GM23338 (cell line): ENCODE data around the gene SMIM30. TPM values are rescaled to one million over a fixed set of nuclear protein-coding genes. Genes with fewer than 3 reads are reported as not detected.
A peak's percentile ranks its signal among the peaks of the same experiment; 100 is the strongest.
"Not testable (repeated sequence)": the region's sequence is repeated elsewhere in the genome, so short reads cannot be mapped to it uniquely, and the experiment has no call there.

Source experiments
- ATAC-seq: fragments of 200-7000 bp; cut with Tn5 transposase; 3 replicates; pipeline ENCODE4 v1.9.1; 2020
- DNase-seq: peaks from one replicate; pipeline ENCODE4 v3.0.0-alpha.2; 2015; ENCODE audit warnings: low spot score
- H2AFZ ChIP-seq: fragments of 200-600 bp; sonication (generic); 2 replicates; pipeline ENCODE4 v1.8.0; 2016; ENCODE audit warnings: antibody characterized with exemption, mild to moderate bottlenecking, moderate library complexity
- H3F3A ChIP-seq: fragments of 200-600 bp; sonication (generic); replicated peaks from 2 replicates; pipeline ENCODE4 v1.8.0; 2017; ENCODE audit warnings: antibody characterized with exemption, mixed run types, low read depth
- H3K27ac ChIP-seq: fragments of 200-600 bp; sonication (generic); 2 replicates; pipeline ENCODE4 v1.6.1; 2016; ENCODE audit warnings: low read depth
- H3K27me3 ChIP-seq: fragments of 200-600 bp; sonication (generic); 2 replicates; pipeline ENCODE4 v1.8.0; 2016; ENCODE audit warnings: mild to moderate bottlenecking, mixed run types, moderate library complexity; ENCODE audit not compliant: insufficient read depth
- H3K36me3 ChIP-seq: fragments of 200-600 bp; sonication (generic); 2 replicates; pipeline ENCODE4 v1.8.0; 2016; ENCODE audit warnings: mild to moderate bottlenecking; ENCODE audit not compliant: insufficient read depth
- H3K4me1 ChIP-seq: fragments of 200-600 bp; sonication (generic); 2 replicates; pipeline ENCODE4 v1.8.0; 2016; ENCODE audit warnings: mild to moderate bottlenecking, moderate library complexity; ENCODE audit not compliant: insufficient read depth
- H3K4me2 ChIP-seq: fragments of 200-600 bp; sonication (generic); 2 replicates; pipeline ENCODE4 v1.7.1; 2017; ENCODE audit warnings: mixed run types
- H3K4me3 ChIP-seq: fragments of 200-600 bp; sonication (generic); 2 replicates; pipeline ENCODE4 v1.6.1; 2016; ENCODE audit warnings: mixed run types
- H3K79me2 ChIP-seq: fragments of 200-600 bp; sonication (generic); replicated peaks from 2 replicates; pipeline ENCODE4 v1.8.0; 2017; ENCODE audit warnings: mild to moderate bottlenecking; ENCODE audit not compliant: insufficient read depth
- H3K9me2 ChIP-seq: fragments of 200-600 bp; sonication (generic); 2 replicates; pipeline ENCODE4 v1.8.0; 2017; ENCODE audit not compliant: insufficient read depth
- H4K20me1 ChIP-seq: fragments of 200-600 bp; sonication (generic); replicated peaks from 2 replicates; pipeline ENCODE4 v1.8.0; 2017; ENCODE audit warnings: mild to moderate bottlenecking; ENCODE audit not compliant: insufficient read depth
- H3K27ac Mint-ChIP-seq: 2 replicates; pipeline ENCODE4 v1.8.0; 2020; ENCODE audit warnings: inconsistent platforms, mild to moderate bottlenecking, moderate library complexity, mixed read lengths
- H3K27me3 Mint-ChIP-seq: 3 replicates; pipeline ENCODE4 v1.8.0; 2022; ENCODE audit warnings: low read depth, mild to moderate bottlenecking, moderate library complexity, mixed read lengths, inconsistent platforms; ENCODE audit not compliant: insufficient read depth, poor library complexity
- H3K36me3 Mint-ChIP-seq: 3 replicates; pipeline ENCODE4 v1.8.0; 2021; ENCODE audit warnings: low read depth, mild to moderate bottlenecking, inconsistent platforms, moderate library complexity, mixed read lengths
- H3K4me1 Mint-ChIP-seq: 3 replicates; pipeline ENCODE4 v1.8.0; 2020; ENCODE audit warnings: mild to moderate bottlenecking, inconsistent platforms, mixed read lengths
- H3K4me3 Mint-ChIP-seq: 3 replicates; pipeline ENCODE4 v1.8.0; 2021; ENCODE audit warnings: moderate library complexity, mild to moderate bottlenecking, inconsistent platforms, mixed read lengths
- H3K9me3 Mint-ChIP-seq: 3 replicates; pipeline ENCODE4 v1.8.0; 2020; ENCODE audit warnings: moderate library complexity, mild to moderate bottlenecking, inconsistent platforms, mixed read lengths
- EZH2phosphoT487 ChIP-seq: fragments of 200-600 bp; sonication (generic); IDR thresholded peaks from one replicate; pipeline ENCODE4 v1.8.1; 2018; ENCODE audit warnings: antibody characterized with exemption; ENCODE audit not compliant: unreplicated experiment
- POLR2AphosphoS5 ChIP-seq: IDR thresholded peaks from 2 replicates; pipeline ENCODE4 v1.6.1; 2016; ENCODE audit warnings: antibody characterized with exemption, low read depth
- ZNF114 ChIP-seq: fragments of 250-450 bp; sonication (Bioruptor Pico); IDR thresholded peaks from 2 replicates; pipeline ENCODE4 v1.5.0; 2020; ENCODE audit warnings: mild to moderate bottlenecking, moderate library complexity
- ZNF331 ChIP-seq: fragments of 250-450 bp; sonication (Bioruptor Pico); IDR thresholded peaks from 2 replicates; pipeline ENCODE4 v1.5.0; 2020; ENCODE audit warnings: low read depth, mild to moderate bottlenecking, moderate library complexity
- polyA plus RNA-seq: library from polyadenylated mRNA; unstranded; fragments of >200 nt; fragmentation: Nextera tagmentation; extraction: Ambion mirVana; gene quantifications from 2 replicates; pipeline ENCODE4 v1.2.1, GENCODE V29; 2016
- total RNA-seq: library from RNA; depleted of rRNA; stranded (reverse); fragments of >200 nt; shearing (Covaris generic); gene quantifications from 2 replicates; pipeline ENCODE4 v1.2.3, GENCODE V29; 2014
- TF ChIP-seq, protein P1 (sequence below): fragments of 250-450 bp; sonication (Bioruptor Pico); IDR thresholded peaks from 2 replicates; pipeline ENCODE4 v1.5.0; 2020; ENCODE audit warnings: mild to moderate bottlenecking, moderate library complexity
- TF ChIP-seq, protein P2 (sequence below): IDR thresholded peaks from one replicate; pipeline ENCODE4 v1.6.1; 2018; ENCODE audit warnings: antibody characterized with exemption; ENCODE audit not compliant: unreplicated experiment
- TF ChIP-seq, protein P3 (sequence below), 2 experiments: fragments of 200-600 bp in 1 of 2; sonication (generic) in 1 of 2; conservative IDR thresholded peaks; 2 replicates each; pipeline versions ENCODE4 v1.5.1 to v1.6.1; 2016 to 2017; ENCODE audit warnings: antibody characterized with exemption in 2 of 2, low read depth in 2 of 2, mild to moderate bottlenecking in 2 of 2, moderate library complexity in 1 of 2

The SMIM30 gene
- total and polyA plus RNA-seq, 2 experiments from 2014 or later: 40.6 to 150 TPM

DNA sequence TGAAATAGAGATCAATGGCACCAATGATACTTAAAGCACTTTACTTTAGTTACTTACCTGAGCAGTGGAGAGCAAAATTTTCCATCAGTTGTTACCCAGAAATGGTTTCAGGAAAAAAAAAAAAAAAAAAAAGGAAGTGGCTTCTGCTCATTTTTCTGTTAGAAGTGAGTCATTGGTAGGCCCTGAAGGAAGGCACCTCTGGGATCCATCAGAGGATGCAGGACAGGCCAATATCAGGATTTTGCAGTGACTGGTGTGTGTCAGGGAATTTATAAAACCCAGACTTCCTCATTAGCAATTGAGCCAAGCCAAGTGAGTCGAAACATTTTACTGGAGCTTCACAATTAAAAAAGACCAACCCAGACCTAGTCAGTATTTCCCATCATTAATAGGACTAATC, 2.3 kb upstream of the SMIM30 start (continued):
- TF ChIP-seq, protein P1, sequence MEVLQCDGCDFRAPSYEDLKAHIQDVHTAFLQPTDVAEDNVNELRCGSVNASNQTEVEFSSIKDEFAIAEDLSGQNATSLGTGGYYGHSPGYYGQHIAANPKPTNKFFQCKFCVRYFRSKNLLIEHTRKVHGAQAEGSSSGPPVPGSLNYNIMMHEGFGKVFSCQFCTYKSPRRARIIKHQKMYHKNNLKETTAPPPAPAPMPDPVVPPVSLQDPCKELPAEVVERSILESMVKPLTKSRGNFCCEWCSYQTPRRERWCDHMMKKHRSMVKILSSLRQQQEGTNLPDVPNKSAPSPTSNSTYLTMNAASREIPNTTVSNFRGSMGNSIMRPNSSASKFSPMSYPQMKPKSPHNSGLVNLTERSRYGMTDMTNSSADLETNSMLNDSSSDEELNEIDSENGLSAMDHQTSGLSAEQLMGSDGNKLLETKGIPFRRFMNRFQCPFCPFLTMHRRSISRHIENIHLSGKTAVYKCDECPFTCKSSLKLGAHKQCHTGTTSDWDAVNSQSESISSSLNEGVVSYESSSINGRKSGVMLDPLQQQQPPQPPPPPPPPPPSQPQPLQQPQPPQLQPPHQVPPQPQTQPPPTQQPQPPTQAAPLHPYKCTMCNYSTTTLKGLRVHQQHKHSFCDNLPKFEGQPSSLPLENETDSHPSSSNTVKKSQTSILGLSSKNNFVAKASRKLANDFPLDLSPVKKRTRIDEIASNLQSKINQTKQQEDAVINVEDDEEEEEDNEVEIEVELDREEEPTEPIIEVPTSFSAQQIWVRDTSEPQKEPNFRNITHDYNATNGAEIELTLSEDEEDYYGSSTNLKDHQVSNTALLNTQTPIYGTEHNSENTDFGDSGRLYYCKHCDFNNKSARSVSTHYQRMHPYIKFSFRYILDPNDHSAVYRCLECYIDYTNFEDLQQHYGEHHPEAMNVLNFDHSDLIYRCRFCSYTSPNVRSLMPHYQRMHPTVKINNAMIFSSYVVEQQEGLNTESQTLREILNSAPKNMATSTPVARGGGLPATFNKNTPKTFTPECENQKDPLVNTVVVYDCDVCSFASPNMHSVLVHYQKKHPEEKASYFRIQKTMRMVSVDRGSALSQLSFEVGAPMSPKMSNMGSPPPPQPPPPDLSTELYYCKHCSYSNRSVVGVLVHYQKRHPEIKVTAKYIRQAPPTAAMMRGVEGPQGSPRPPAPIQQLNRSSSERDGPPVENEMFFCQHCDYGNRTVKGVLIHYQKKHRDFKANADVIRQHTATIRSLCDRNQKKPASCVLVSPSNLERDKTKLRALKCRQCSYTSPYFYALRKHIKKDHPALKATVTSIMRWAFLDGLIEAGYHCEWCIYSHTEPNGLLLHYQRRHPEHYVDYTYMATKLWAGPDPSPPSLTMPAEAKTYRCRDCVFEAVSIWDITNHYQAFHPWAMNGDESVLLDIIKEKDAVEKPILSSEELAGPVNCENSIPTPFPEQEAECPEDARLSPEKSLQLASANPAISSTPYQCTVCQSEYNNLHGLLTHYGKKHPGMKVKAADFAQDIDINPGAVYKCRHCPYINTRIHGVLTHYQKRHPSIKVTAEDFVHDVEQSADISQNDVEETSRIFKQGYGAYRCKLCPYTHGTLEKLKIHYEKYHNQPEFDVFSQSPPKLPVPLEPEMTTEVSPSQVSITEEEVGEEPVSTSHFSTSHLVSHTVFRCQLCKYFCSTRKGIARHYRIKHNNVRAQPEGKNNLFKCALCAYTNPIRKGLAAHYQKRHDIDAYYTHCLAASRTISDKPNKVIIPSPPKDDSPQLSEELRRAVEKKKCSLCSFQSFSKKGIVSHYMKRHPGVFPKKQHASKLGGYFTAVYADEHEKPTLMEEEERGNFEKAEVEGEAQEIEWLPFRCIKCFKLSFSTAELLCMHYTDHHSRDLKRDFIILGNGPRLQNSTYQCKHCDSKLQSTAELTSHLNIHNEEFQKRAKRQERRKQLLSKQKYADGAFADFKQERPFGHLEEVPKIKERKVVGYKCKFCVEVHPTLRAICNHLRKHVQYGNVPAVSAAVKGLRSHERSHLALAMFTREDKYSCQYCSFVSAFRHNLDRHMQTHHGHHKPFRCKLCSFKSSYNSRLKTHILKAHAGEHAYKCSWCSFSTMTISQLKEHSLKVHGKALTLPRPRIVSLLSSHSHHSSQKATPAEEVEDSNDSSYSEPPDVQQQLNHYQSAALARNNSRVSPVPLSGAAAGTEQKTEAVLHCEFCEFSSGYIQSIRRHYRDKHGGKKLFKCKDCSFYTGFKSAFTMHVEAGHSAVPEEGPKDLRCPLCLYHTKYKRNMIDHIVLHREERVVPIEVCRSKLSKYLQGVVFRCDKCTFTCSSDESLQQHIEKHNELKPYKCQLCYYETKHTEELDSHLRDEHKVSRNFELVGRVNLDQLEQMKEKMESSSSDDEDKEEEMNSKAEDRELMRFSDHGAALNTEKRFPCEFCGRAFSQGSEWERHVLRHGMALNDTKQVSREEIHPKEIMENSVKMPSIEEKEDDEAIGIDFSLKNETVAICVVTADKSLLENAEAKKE (CRISPR knock-in tag): no peak
- TF ChIP-seq POLR2AphosphoS5 (no peak), ZNF331 (CRISPR knock-in tag) (no peak), EZH2phosphoT487 (no peak)
- TF ChIP-seq, protein P2, sequence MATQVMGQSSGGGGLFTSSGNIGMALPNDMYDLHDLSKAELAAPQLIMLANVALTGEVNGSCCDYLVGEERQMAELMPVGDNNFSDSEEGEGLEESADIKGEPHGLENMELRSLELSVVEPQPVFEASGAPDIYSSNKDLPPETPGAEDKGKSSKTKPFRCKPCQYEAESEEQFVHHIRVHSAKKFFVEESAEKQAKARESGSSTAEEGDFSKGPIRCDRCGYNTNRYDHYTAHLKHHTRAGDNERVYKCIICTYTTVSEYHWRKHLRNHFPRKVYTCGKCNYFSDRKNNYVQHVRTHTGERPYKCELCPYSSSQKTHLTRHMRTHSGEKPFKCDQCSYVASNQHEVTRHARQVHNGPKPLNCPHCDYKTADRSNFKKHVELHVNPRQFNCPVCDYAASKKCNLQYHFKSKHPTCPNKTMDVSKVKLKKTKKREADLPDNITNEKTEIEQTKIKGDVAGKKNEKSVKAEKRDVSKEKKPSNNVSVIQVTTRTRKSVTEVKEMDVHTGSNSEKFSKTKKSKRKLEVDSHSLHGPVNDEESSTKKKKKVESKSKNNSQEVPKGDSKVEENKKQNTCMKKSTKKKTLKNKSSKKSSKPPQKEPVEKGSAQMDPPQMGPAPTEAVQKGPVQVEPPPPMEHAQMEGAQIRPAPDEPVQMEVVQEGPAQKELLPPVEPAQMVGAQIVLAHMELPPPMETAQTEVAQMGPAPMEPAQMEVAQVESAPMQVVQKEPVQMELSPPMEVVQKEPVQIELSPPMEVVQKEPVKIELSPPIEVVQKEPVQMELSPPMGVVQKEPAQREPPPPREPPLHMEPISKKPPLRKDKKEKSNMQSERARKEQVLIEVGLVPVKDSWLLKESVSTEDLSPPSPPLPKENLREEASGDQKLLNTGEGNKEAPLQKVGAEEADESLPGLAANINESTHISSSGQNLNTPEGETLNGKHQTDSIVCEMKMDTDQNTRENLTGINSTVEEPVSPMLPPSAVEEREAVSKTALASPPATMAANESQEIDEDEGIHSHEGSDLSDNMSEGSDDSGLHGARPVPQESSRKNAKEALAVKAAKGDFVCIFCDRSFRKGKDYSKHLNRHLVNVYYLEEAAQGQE: no peak

DNA sequence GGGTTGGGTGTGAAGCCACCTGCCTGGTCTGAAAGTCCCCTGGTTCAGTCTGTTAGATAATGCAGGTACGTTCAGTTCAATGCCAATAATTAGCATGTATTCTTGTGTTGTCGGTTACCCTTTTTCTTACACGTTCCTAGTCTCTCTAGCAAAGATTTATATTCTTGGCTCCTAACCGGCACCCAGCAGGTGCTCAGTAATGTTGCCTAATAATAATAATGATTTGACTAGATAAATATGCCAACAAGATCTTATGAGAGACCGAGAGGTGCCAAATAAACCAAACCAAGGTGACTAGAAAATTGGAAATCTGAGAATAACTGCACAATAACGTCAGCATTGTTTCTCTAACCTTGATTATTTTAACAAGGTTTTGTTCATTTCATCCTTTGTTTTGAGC, 1.1 kb upstream of the SMIM30 start:
- peaks cover 16% of the 10 kb centered on the region; the same call in 2 of the 3 replicates for H3K4me1 Mint-ChIP-seq
- no peak overlapping the region for H3K27ac Mint-ChIP-seq
- H3K27me3 Mint-ChIP-seq: peaks cover 2% of the 10 kb centered on the region

DNA sequence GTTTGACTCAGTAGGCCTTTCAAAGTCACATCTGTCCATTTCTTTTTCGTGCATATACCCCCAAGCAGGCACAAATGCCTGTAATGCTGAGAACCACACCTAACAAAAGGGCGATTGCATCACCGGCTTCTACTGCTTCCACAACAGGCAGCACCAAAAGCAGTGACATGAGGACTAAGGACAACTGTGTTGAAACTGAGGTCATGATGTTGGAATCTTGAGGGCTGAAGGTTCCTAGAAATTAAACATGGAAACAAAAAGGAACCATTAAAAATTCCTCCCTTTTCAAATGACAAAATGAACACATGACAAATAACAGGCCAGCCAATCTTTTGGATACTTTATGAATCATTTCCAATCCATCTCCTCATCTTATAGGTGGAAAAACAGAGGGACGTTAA, 980 bp downstream of the SMIM30 start:
- H3F3A ChIP-seq, H3K9me3 Mint-ChIP-seq, ATAC-seq, DNase-seq, H3K27me3 Mint-ChIP-seq, H3K4me1 ChIP-seq, H4K20me1 ChIP-seq, H2AFZ ChIP-seq, H3K27me3 ChIP-seq, H3K9me2 ChIP-seq, H3K27ac ChIP-seq, H3K36me3 ChIP-seq, H3K79me2 ChIP-seq: not testable (repeated sequence)
- Mint-ChIP-seq H3K27ac (peak overlapping the region; percentile 82), H3K36me3 (peaks cover 24% of the 10 kb centered on the region), H3K4me3 (peak overlapping the region; percentile 92), H3K4me1 (peaks cover 18% of the 10 kb centered on the region; the same call in 2 of the 3 replicates)
- Histone ChIP-seq H3K4me3 (peak overlapping the region; percentile 74), H3K4me2 (peak overlapping the region; percentile 77)

More for the DNA sequence above, 1.1 kb upstream of the SMIM30 start:
- TF ChIP-seq, protein P3, sequence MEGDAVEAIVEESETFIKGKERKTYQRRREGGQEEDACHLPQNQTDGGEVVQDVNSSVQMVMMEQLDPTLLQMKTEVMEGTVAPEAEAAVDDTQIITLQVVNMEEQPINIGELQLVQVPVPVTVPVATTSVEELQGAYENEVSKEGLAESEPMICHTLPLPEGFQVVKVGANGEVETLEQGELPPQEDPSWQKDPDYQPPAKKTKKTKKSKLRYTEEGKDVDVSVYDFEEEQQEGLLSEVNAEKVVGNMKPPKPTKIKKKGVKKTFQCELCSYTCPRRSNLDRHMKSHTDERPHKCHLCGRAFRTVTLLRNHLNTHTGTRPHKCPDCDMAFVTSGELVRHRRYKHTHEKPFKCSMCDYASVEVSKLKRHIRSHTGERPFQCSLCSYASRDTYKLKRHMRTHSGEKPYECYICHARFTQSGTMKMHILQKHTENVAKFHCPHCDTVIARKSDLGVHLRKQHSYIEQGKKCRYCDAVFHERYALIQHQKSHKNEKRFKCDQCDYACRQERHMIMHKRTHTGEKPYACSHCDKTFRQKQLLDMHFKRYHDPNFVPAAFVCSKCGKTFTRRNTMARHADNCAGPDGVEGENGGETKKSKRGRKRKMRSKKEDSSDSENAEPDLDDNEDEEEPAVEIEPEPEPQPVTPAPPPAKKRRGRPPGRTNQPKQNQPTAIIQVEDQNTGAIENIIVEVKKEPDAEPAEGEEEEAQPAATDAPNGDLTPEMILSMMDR (conservative IDR thresholded peaks at IDR 0.05; ENCODE audit: low read depth in 2 of 2): no peak
- TF ChIP-seq ZNF114 (no peak), ZNF331 (CRISPR knock-in tag) (no peak), EZH2phosphoT487 (no peak)
- peaks cover 19% of the 10 kb centered on the region for H3K36me3 Mint-ChIP-seq
- Histone ChIP-seq H3F3A (no peaks in the 10 kb centered on the region), H3K36me3 (no peaks in the 10 kb centered on the region), H3K27ac (no peak overlapping the region), H3K4me1 (no peaks in the 10 kb centered on the region), H3K4me3 (peak overlapping the region; percentile 74; the same call in 1 of the 2 replicates), H3K9me2 (no peaks in the 10 kb centered on the region), H2AFZ (peak overlapping the region; percentile 82; the same call in 1 of the 2 replicates), H3K27me3 (0 out of 2 replicates have a peak, but pooled peaks cover 6% of the 10 kb centered on the region), H3K4me2 (peak overlapping the region; percentile 77; the same call in 1 of the 2 replicates), H4K20me1 (no peaks in the 10 kb centered on the region), H3K79me2 (peaks cover 4% of the 10 kb centered on the region; the same call in 1 of the 2 replicates)
- no peak for DNase-seq
- no peaks in the 10 kb centered on the region for H3K9me3 Mint-ChIP-seq
- H3K4me3 Mint-ChIP-seq: peak overlapping the region; percentile 92; the same call in 2 of the 3 replicates
- no peak for ATAC-seq
